ENCODE results near the gene GDPGP1. TPM values are rescaled to one million over a fixed set of nuclear protein-coding genes. Genes with fewer than 3 reads are reported as not detected.

GDPGP1 gene
- total RNA-seq, 1 experiment from 2014 or later, result 5.2 TPM

DNA sequence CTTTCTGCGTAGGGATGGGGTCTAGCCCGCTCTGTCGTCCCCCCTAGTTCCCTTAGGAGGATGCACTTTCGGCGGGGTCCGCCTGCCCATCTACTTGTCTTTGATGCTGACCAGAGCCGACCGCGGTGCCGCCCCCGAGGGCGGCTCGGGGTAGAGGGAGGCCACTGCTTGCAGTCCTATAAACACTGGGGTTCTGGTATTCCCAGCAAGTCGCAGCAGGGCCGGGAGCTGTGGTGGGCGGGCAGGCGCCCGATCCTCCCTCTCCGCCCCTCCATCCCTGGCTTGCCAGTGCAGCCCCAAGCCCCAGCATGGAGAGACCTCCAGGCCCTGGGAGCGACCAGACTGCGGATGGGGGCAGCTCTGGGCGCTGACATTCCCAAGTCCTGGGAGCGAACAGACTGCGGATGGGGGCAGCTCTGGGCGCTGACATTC lies 32.0 kb upstream of the GDPGP1 start:
- DNase-seq (ENCODE audit: low spot score), result no peak
- Histone ChIP-seq H3K27ac (ENCODE audit: low read depth, low read length, poor library complexity, severe bottlenecking) (no peak overlapping the region), H3K4me1 (ENCODE audit: insufficient read depth, low read length, poor library complexity, severe bottlenecking) (peaks cover 25% of the 10 kb centered on the region), H3K36me3 (ENCODE audit: insufficient read depth, low read length, poor library complexity, severe bottlenecking) (no peaks in the 10 kb centered on the region), H3K27me3 (replicated peaks; ENCODE audit: insufficient read depth, low read depth, low read length, poor library complexity) (no peaks in the 10 kb centered on the region), H3K9me3 (ENCODE audit: low read depth, low read length, poor library complexity, severe bottlenecking) (no peaks in the 10 kb centered on the region), H3K4me3 (ENCODE audit: low read depth, low read length, poor library complexity, severe bottlenecking) (peak overlapping the region; percentile 87)
- intact Hi-C loops (cut with micrococcal nuclease; ENCODE audit: unreplicated experiment), result no loop called here
- ChIA-PET CTCF (no interaction called here), POLR2A (ENCODE audit: low non-redundant PET) (no interaction called here)
- TF ChIP-seq CTCF (conservative IDR thresholded peaks at IDR 0.05; ENCODE audit: low read depth, low read length) (no peak), EZH2 (IDR thresholded peaks at IDR 0.05; ENCODE audit: borderline replicate concordance, low read depth, low read length, poor library complexity, severe bottlenecking) (no peak)
- BruUV-seq (replicated peaks), result no TSS peak

GRCh38 chr15:90202929-90203328 lies 31.1 kb upstream of the GDPGP1 start:
- Histone ChIP-seq H3K4me1 (ENCODE audit: insufficient read depth, low read length, poor library complexity, severe bottlenecking) (peaks cover 25% of the 10 kb centered on the region), H3K27me3 (replicated peaks; ENCODE audit: insufficient read depth, low read depth, low read length, poor library complexity) (no peaks in the 10 kb centered on the region), H3K27ac (ENCODE audit: low read depth, low read length, poor library complexity, severe bottlenecking) (no peak overlapping the region), H3K4me3 (ENCODE audit: low read depth, low read length, poor library complexity, severe bottlenecking) (peak overlapping the region; percentile 87), H3K36me3 (ENCODE audit: insufficient read depth, low read length, poor library complexity, severe bottlenecking) (no peaks in the 10 kb centered on the region), H3K9me3 (ENCODE audit: low read depth, low read length, poor library complexity, severe bottlenecking) (no peaks in the 10 kb centered on the region)
- TF ChIP-seq CTCF (conservative IDR thresholded peaks at IDR 0.05; ENCODE audit: low read depth, low read length), result no peak
- TF ChIP-seq EZH2 (IDR thresholded peaks at IDR 0.05; ENCODE audit: borderline replicate concordance, low read depth, low read length, poor library complexity, severe bottlenecking), result no peak
- ChIA-PET POLR2A (ENCODE audit: low non-redundant PET) (no interaction called here), CTCF (interaction anchor here (0.6 kb wide), 1 partner anchor 12 kb away, joined by 3 read pairs; no protein-coding TSS in a partner anchor)
- intact Hi-C loops (cut with micrococcal nuclease; ENCODE audit: unreplicated experiment), result no loop called here
- BruUV-seq (replicated peaks), result TSS peak; percentile 32
- no peak for DNase-seq (ENCODE audit: low spot score)

GRCh38 chr15:90203473-90203872 lies 30.5 kb upstream of the GDPGP1 start:
- intact Hi-C loops (cut with micrococcal nuclease; ENCODE audit: unreplicated experiment), result no loop called here
- no TSS peak for BruUV-seq (replicated peaks)
- TF ChIP-seq EZH2 (IDR thresholded peaks at IDR 0.05; ENCODE audit: borderline replicate concordance, low read depth, low read length, poor library complexity, severe bottlenecking) (no peak), CTCF (conservative IDR thresholded peaks at IDR 0.05; ENCODE audit: low read depth, low read length) (no peak)

More at GRCh38 chr15:90203473-90203872, 30.5 kb upstream of the GDPGP1 start:
- peaks cover 25% of the 10 kb centered on the region for H3K4me1 ChIP-seq (ENCODE audit: insufficient read depth, low read length, poor library complexity, severe bottlenecking)
- POLR2A ChIA-PET (ENCODE audit: low non-redundant PET), result no interaction called here
- DNase-seq (ENCODE audit: low spot score), result no peak
- H3K27me3 ChIP-seq (replicated peaks; ENCODE audit: insufficient read depth, low read depth, low read length, poor library complexity), result no peaks in the 10 kb centered on the region
- H3K4me3 ChIP-seq (ENCODE audit: low read depth, low read length, poor library complexity, severe bottlenecking), result no peak overlapping the region
- no peaks in the 10 kb centered on the region for H3K9me3 ChIP-seq (ENCODE audit: low read depth, low read length, poor library complexity, severe bottlenecking)
- no peak overlapping the region for H3K27ac ChIP-seq (ENCODE audit: low read depth, low read length, poor library complexity, severe bottlenecking)
- CTCF ChIA-PET, result no interaction called here
- H3K36me3 ChIP-seq (ENCODE audit: insufficient read depth, low read length, poor library complexity, severe bottlenecking), result no peaks in the 10 kb centered on the region

All from A673 (cell line).